ENCODE measurements around the gene GALNTL6.

Gene GALNTL6

DNA sequence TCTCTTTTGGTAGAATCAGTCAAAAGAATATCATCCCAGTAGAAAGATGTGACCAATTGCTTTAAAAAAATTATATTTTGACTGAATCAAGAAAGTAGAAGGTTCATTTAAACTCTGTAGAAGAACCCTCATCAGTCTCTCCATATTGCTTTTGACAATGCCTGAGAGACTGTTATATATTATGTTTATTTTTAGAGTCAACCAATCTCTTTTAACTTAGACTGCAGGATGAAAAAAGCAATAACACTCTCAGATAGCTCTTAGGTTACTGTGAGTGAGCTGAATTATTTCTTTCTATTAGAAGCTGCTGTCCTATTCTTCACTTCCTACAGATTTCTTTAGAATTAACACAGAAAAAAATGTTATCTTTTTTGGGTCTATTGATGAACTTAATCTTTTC is 38.1 kb downstream of the GALNTL6 start:
- no peak for DNase-seq

DNA sequence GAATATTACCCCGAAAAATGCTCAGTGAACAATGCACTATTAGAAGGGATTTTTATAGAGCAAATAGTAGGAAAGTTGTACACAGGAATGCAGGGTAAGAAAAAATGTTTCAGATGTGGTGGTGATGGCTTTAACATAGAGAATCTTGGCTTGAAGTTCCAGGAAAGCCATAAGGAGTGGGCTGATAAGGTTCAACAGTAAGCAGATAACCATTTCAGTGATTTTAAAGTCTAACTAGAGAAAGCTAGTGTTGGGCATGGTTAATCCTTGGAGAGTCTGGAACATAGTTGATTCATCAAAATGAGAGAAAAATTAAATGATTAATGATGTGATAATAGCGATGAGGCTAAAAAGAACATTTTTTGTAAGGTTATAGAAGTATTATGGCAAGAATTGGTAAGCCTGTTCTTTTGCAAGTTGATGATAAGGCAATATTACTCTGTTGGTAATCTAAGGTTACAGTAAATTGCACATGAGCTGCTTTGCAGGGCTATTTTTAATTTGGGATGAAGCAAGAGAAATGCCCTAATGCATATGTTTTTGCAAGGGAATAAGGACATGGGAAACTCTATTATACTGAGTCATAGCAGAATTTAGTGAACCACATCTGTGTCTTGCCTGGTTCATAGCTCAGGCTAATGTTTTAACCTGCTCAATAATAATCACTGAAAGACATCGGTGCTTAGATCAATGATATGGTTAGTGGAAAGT is 44.3 kb downstream of the GALNTL6 start:
- DNase-seq, result no peak
- TF ChIP-seq CTCF (IDR thresholded peaks at IDR 0.05; ENCODE audit: low read depth, low read length), result no peak
- no peak overlapping the region for H3K4me3 ChIP-seq (ENCODE audit: low read depth, low read length)

More for the DNA sequence above, 38.1 kb downstream of the GALNTL6 start:
- H3K36me3 ChIP-seq, result no peaks in the 10 kb centered on the region
- H3K4me3 ChIP-seq (ENCODE audit: low read depth, low read length), result no peak overlapping the region
- no peaks in the 10 kb centered on the region for H3K9me3 ChIP-seq
- TF ChIP-seq CTCF (IDR thresholded peaks at IDR 0.05; ENCODE audit: low read depth, low read length), result no peak
- no peaks in the 10 kb centered on the region for H3K27me3 ChIP-seq
- no peaks in the 10 kb centered on the region for H3K4me1 ChIP-seq

DNA sequence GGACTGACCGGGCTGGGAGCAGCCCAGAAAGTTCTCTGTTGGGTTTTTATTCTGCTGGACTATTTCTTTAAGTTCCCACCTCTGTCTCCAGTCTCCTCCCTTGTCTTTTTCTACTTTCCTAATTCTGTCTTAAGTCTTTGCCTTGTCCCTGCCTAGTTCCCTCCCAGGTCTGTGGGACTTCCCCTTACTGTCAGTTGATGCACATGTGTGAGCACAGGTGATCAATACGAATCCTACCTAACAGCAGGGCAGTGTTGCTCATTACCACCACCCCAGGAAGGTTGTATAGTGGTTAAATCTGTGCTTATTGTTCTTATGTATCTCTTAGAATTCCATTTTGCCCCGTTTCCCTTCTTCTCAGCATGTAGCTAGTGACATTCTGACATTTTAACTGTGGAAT is 62.1 kb downstream of the GALNTL6 start:
- no peak for DNase-seq
- no peak for TF ChIP-seq CTCF (IDR thresholded peaks at IDR 0.05; ENCODE audit: low read depth, low read length)
- no peaks in the 10 kb centered on the region for H3K27me3 ChIP-seq
- no peaks in the 10 kb centered on the region for H3K4me1 ChIP-seq
- no peaks in the 10 kb centered on the region for H3K36me3 ChIP-seq
- no peak overlapping the region for H3K4me3 ChIP-seq (ENCODE audit: low read depth, low read length)
- no peaks in the 10 kb centered on the region for H3K9me3 ChIP-seq

More for the DNA sequence above, 44.3 kb downstream of the GALNTL6 start:
- Histone ChIP-seq H3K27me3 (no peaks in the 10 kb centered on the region), H3K36me3 (no peaks in the 10 kb centered on the region), H3K4me1 (no peaks in the 10 kb centered on the region; the same call in 1 of the 2 replicates), H3K9me3 (no peaks in the 10 kb centered on the region)

DNA sequence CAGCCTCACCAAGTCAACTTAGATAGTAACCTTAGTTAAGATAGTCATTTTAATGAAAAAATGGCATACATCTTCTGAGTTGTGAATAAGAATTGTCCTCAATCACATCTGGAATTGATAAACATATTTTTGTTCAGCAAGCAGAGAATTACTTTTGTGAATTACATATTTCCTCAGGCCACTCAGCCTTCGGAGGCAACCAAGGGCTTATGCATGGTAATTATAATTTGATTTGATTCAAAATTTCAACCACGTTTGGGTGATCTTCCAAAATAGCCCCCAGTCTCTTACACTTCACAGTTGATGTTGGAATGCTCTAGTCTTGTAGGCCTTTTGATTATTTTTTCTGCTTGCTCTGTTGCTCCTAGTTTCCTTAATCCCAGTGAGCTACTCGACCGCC is 63.4 kb downstream of the GALNTL6 start:
- DNase-seq, result no peak
- no peaks in the 10 kb centered on the region for H3K27me3 ChIP-seq
- no peaks in the 10 kb centered on the region for H3K36me3 ChIP-seq
- H3K4me3 ChIP-seq (ENCODE audit: low read depth, low read length), result no peak overlapping the region
- no peaks in the 10 kb centered on the region for H3K4me1 ChIP-seq
- no peak for TF ChIP-seq CTCF (IDR thresholded peaks at IDR 0.05; ENCODE audit: low read depth, low read length)
- no peaks in the 10 kb centered on the region for H3K9me3 ChIP-seq

DNA sequence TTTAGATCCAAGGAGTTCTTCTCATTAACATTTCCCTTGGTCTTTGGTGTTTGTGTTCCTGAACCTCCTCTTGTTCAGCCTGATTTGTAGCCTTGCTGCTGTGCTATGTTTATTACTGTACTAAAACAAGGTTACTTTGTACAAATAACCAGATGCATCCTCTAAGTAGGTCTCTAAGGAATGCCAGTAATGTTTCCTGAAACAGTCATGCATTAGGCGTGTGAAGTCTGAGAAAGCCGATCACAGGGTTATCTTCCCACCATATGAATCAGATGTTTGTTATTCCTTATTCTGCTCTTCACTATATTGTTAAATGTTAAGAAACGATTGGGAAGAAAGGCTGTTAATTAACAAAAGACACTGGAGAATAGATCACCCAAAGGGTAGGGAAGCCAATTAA is 66.9 kb downstream of the GALNTL6 start:
- no peaks in the 10 kb centered on the region for H3K9me3 ChIP-seq
- no peaks in the 10 kb centered on the region for H3K36me3 ChIP-seq
- H3K27me3 ChIP-seq, result no peaks in the 10 kb centered on the region
- H3K4me1 ChIP-seq, result no peaks in the 10 kb centered on the region
- TF ChIP-seq CTCF (IDR thresholded peaks at IDR 0.05; ENCODE audit: low read depth, low read length), result no peak
- H3K4me3 ChIP-seq (ENCODE audit: low read depth, low read length), result no peak overlapping the region
- no peak for DNase-seq

DNA sequence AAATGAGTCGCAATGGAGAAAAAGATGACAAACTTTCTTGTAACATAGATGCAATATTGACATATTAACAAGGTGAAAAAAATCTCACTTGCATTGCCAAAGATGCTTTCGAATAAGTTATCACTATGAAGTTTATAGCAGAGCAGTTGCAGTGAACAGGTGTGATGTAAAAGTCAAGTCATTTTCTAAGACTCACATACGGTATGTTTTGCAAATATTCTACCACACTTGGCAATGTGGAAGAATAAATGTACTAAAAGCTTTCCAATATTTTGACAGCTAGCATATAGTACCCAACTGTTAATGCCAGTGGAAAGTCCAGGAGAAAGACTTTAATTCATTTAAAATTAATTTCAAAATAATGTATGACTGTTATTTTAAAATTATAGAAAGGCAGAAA is 76.5 kb downstream of the GALNTL6 start:
- H3K9me3 ChIP-seq, result no peaks in the 10 kb centered on the region
- H3K4me3 ChIP-seq (ENCODE audit: low read depth, low read length), result no peak overlapping the region
- H3K27me3 ChIP-seq, result no peaks in the 10 kb centered on the region
- H3K36me3 ChIP-seq, result no peaks in the 10 kb centered on the region
- TF ChIP-seq CTCF (IDR thresholded peaks at IDR 0.05; ENCODE audit: low read depth, low read length), result no peak
- no peak for DNase-seq
- H3K4me1 ChIP-seq, result no peaks in the 10 kb centered on the region

All from BE2C (cell line).